NB4 (cell line): ENCODE data around the gene LIAS.

Experiments
- DNase-seq: peaks from one replicate; pipeline ENCODE4 v3.0.0; 2010; ENCODE audit warnings: low read depth
- H3K4me3 ChIP-seq: one replicate; pipeline ENCODE4 v1.5.1; 2011; ENCODE audit warnings: mild to moderate bottlenecking, low read depth, low read length, moderate library complexity
- CTCF ChIP-seq: IDR thresholded peaks from one replicate; pipeline ENCODE4 v1.5.1; 2012; ENCODE audit warnings: low read depth, low read length
- MYC ChIP-seq: IDR thresholded peaks from 2 replicates; pipeline ENCODE4 v1.6.1; 2011; ENCODE audit warnings: low read depth, low read length
- POLR2A ChIP-seq: IDR thresholded peaks from 2 replicates; pipeline ENCODE4 v1.6.1; 2011; ENCODE audit warnings: mild to moderate bottlenecking; ENCODE audit not compliant: insufficient read length; ENCODE audit errors: extremely low read depth
- TF ChIP-seq, protein P1 (sequence below): IDR thresholded peaks from 2 replicates; pipeline ENCODE4 v1.6.1; 2011; ENCODE audit warnings: low read depth, low read length

The LIAS gene

DNA sequence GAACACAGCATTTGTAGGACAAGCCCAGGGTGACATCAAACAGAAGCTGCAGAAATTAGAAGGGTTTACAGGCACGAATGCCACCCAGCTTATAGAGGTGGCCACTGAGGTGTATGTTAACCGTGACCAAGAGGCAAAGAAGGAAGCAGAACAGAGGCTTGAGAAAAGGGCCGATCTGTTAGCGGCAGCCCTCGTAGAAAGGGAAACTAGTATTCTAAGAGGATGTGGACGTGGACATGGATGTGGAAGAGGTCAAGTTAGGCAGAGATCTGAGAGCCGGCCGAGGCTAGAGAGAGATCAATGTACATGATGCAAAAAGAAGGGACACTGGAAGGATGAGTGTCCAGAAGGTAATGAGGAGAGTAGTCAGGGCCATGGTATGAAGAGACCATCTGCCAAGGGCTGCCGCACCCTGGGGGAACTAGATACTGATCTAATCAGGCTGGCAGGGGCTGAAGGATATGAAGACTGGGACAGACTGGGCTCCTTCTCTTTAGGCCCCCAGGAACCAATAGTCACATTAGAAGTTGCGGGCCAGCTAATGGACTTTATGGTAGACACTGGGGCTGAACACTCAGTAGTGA lies 27.5 kb downstream of the LIAS start:
- TF ChIP-seq MYC (no peak), CTCF (no peak), POLR2A (no peak)
- TF ChIP-seq, protein P1, sequence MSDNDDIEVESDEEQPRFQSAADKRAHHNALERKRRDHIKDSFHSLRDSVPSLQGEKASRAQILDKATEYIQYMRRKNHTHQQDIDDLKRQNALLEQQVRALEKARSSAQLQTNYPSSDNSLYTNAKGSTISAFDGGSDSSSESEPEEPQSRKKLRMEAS: no peak
- H3K4me3 ChIP-seq: no peak overlapping the region
- no peak for DNase-seq

DNA sequence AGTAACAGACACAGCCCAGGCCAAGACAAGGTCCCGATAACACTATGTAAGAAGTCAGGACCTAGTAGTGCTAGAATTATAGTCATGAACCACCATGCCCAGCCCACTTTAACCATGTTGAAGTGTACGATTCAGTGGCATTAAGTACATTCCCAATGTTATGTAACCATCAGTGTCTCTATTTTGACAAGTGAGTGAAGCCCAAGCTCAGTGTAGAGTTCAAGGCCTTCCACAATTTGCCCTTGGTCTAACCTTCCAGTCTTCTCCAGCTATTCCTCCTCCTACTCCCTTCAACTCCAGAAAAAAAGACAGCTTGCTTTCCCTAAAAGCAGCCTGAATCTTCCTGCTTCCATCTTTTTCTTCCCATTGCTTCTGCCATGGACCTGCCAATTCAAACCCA lies 31.5 kb downstream of the LIAS start:
- DNase-seq: no peak
- TF ChIP-seq, protein P1: no peak
- no peak for TF ChIP-seq POLR2A
- TF ChIP-seq CTCF: no peak
- no peak for TF ChIP-seq MYC
- H3K4me3 ChIP-seq: no peak overlapping the region

- no peak overlapping the region for H3K4me3 ChIP-seq
- DNase-seq: no peak
- TF ChIP-seq, protein P1: no peak
- no peak for TF ChIP-seq CTCF
- TF ChIP-seq POLR2A: no peak
- TF ChIP-seq MYC: no peak
Measured at GRCh38 chr4:39494354-39494753, 35.5 kb downstream of the LIAS start.

DNA sequence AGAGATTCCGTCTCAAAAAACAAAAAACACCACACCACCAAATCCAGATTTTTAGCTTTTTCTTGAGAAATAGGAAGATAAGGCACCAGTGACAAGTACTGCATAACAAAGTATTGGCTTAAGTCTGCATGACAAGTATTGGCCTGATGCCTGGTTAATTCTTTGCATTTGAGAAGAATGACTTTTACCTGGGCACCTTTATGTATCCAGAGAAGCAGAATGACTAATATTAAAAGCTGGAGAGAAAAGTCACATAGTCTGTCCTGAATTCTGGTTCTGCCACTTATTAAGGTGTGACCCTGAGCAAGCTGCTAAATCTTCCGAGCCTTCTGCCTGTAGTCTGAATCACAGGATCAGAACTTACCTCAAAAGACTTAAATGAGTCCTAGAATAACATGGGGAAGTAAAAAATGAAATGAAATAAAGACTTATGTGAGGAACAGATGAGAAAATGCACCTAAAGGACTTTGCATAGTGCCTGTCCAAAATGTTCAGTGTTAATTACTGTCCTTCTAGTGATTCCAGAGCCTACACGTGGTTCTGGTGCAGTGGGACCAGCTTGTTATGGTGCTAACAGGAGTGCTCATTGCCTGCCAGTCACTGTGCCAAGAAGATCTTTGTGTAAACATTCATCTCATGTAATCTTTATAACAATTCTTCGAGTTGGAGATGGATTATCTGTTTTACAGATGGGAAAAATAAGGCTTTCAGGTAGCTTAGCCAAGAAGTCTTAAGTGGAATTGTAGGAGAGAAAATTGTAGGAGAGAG lies 36.8 kb downstream of the LIAS start:
- H3K4me3 ChIP-seq: no peak overlapping the region
- no peak for TF ChIP-seq MYC
- no peak for TF ChIP-seq CTCF
- TF ChIP-seq POLR2A: no peak
- TF ChIP-seq, protein P1: no peak
- DNase-seq: no peak

GRCh38 chr4:39497909-39498726 lies 39.3 kb downstream of the LIAS start:
- DNase-seq: no peak
- TF ChIP-seq, protein P1: no peak
- no peak for TF ChIP-seq POLR2A
- TF ChIP-seq CTCF: no peak
- no peak for TF ChIP-seq MYC

More at GRCh38 chr4:39497909-39498726, 39.3 kb downstream of the LIAS start:
- H3K4me3 ChIP-seq: no peak overlapping the region
